HG03558 (cell line): Measurements from ENCODE around the gene GTF2A2.
"Not testable (repeated sequence)": the region's sequence is repeated elsewhere in the genome, so short reads cannot be mapped to it uniquely, and the experiment has no call there.

Source experiments
- ATAC-seq: cut with Tn5 transposase; IDR thresholded peaks from one replicate; pipeline ENCODE4 v1.9.1; 2021; ENCODE audit warnings: moderate number of reproducible peaks; ENCODE audit not compliant: unreplicated experiment; ENCODE audit errors: extremely low read depth

Gene GTF2A2

DNA sequence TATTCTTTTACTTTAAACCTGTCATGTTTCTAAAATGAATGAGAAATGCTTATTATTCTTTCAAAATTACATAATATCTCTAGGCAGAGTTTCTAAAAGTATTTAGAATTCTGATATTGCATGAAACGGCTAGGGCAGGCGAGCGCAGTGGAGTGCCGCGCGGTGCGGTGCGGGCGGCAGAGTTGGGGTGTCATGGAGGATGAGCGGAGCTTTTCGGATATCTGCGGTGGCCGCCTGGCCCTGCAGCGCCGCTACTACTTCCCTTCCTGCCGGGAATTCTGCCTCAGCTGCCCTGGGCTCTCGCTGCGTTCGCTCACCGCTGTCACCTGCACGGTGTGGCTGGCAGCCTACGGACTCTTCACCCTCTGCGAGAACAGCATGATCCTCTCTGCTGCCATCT, 19.2 kb upstream of the GTF2A2 start:
- no peak for ATAC-seq

DNA sequence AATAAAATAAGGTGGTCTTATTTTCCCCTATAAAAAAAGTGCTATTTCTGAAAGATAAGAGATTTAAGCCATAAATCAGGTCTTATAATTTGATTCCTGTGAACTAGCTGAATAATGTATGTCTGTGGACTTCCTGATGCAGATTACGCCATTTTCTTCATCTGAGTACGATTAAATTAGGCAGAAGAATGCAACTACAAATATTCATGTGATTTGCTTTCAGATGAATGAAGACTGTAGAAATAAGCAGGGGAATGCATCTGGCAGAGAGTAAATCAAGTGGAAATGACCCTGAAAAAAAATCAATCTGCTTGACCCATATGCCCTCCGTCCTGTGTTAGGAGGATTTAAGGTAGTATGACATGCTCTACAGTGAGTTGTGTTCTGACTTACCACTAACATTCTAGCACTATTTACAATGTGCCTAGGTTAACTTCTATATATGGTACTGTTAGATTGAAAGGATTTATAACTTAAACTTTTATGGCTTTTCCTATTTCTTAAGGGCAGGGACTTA, 17.1 kb upstream of the GTF2A2 start:
- no peak for ATAC-seq

DNA sequence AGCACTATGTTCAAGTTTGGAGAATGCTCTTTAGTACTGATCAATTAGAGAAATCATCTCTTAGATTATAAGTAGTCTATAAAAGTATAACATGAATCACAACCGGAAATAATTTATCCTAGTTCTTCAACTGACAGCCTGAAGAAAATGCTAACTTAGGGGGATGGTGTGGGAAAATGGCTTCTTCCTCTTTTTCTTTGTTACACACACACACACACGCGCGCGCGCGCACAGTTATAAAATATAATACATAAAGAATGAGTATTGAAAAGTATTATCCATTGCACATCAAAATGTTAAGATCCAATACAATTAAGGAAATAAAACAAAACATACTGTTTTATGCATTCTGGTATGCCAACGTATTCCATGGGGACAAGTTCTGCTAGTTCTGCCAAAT, 11.2 kb upstream of the GTF2A2 start:
- ATAC-seq = no peak

DNA sequence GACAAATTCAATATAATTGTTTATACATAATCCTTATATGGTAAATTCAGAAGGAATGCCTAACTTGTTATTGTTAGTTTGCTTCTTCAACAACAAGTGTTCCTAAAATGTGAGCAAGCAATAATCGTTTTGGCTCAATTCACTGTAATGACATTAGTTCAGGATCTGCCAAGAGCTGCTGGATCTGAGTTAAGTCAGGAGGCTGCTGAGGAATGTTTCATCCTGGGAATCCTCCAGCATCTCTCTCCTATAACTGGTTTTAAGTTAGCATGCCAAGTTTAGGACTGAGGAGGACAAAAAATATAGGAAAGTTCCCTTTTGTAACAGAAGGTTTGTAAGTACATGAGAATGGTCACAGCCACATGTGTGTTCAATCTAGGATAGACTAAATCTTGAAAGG, 4.9 kb upstream of the GTF2A2 start:
- no peak for ATAC-seq

DNA sequence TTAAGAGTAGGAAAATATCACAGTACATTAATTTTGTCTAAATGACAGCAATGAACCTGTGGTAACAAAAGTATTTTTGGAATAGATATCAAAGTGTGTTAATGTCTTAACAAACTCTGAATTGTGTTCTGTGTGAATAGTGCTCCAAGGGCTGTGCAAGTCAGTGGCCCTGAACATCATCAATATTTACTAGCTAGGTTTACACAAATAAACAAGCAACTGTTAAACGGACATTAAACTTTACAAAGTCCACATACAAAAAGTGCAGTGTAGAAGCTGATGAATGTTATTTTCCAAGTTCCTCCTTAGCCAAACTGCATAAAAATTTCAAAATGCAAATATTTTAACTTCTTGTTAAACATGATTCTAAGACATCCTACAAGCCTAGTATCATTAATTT, 2.1 kb upstream of the GTF2A2 start:
- ATAC-seq = no peak

DNA sequence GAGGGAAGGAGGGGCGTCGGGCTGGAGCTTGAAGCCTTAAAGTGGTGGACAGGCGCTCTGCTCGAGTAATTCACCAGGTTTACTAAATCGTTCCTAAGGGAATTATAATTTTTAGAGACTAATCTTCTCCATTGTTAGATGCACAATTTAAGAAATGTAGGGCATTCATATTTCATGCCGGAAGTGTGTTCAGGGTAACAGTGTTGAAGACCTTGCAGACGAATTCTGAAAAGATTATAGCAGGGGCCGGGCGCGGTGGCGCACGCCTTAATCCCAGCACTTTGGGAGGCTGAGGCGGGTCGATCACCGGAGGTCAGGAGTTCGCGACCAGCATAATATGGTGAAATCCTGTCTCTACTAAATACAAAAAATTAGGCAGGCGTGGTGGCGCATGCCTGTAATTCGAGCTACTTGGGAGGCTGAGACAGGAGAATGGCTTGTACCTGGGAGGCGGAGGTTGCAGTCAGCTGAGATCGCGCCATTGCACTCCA, 365 bp upstream of the GTF2A2 start:
- ATAC-seq = no peak

DNA sequence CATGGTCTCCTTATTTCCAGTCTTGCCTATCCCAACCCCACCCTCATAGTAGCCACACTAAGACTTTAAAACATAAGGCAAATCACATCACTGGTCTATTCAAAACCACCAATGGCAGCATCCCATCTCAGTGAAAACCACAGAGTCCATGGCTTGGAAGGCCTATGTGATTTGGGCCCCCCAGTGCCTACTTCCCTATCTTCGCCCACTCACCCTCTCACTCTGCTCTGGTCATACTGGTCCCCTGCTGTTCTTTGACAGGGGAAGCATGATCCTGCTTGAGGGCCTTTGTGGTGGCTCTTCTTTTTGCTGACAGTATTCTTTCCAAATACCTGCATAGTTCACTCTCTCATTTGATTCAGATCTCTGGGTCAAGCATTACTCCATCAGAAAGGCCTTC, 3.3 kb downstream of the GTF2A2 start:
- no peak for ATAC-seq

DNA sequence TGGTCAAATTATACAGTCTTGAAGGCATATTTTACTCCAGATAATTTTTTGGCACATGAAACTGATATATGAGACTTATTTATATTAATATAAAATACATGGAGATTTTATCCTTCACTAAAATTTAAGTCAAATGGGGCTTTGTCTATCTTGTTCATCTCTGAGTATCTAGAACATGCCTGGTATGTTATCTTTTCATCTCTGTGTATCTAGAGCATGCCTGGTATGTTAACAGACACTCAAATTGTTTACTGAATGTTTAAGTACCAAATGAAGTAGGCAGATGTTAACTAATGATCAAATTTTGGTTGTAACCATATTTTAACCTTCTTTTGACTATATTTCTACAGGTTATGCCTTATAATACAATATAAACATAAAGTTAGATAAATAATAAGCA, 7.7 kb downstream of the GTF2A2 start:
- ATAC-seq = no peak

DNA sequence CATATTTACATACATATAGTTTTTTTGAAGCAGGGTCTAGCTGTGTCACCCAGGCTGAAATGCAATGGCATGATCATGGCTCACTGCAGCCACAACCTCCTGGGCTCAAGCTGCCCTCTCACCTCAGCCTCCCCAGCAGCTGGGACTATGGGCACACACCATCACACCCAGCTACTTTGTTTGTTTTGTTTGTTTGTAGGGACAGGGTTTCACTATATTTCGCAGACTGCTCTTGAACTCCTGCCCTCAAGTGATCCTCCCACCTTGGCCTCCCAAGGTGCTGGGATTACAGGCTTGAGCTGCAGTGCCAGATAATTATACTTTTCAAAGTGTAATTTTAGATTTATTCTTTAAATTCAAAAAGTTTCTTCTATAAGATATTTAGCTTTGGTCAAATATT, 10.2 kb downstream of the GTF2A2 start:
- ATAC-seq = no peak

DNA sequence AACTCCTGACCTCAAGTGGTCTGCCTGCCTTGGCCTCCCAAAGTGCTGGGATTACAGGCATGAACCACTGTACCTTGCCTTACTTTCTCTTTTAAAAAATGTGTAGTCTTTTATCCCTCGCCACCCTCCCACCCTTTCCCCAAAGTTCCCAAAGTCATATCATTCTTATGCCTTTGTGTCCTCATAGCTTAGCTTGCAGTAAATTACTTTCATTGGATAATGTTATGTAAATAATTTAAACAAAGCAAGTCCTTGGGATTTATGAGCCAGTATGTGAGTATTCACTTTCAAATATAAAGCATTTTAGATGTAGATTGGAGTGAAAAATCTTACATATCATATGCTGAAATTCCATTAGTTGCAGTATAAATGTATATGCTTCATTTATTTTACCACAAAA, 11.0 kb downstream of the GTF2A2 start:
- ATAC-seq = no peak

DNA sequence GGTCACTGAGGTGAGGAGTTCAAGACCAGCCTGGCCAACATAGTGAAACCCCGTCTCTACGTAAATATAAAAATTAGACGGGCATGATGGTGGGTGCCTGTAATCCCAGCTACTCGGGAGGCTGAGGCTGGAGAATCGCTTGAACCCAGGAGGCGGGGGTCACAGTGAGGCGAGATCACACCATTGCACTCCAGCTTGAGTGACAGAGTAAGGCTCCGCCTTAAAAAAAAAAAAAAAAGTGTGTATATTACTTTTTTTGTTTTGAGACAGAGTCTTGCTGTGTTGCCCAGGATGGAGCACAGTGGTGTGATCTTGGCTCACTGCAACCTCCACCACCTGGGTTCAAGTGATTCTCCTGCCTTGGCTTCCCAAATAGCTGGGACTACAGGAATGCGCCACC, 11.5 kb downstream of the GTF2A2 start:
- ATAC-seq = not testable (repeated sequence)

DNA sequence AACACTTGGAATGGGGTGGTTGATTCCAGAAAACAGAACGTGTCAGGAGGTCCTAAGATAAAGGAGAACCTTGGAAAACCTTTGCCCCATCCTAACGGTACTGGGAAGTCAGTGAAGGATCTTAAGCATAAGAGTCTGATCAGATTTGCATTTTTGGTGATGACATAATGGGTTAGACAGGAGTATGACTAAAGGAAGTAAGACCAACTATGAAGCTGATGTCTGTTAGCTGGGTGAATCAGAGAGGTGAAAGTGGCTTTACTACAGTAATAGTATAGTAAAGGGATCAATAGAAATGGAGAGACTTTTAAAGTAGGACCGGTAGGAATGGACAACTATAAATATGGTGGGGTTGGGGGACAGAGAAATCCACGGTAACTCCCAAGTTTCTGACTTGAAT, 12.6 kb downstream of the GTF2A2 start:
- no peak for ATAC-seq

DNA sequence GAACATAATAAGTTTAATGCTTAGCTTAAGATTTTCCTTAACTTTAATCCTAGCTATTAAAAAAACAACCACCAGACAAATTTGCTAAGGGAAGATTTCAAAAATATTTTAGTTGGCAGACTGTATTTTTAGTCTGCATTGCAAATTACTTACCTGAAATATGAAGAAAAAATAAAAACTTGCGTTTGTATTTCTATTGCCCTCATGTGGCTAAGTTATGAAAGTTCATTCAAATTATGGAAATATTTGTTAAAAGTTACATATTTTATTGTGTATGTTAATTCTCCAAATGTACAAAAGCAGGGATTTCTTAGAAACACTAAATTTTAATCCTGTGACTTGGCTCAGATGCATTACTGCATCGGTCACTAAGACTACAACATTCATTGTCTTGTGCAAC, 15.0 kb downstream of the GTF2A2 start:
- no peak for ATAC-seq

DNA sequence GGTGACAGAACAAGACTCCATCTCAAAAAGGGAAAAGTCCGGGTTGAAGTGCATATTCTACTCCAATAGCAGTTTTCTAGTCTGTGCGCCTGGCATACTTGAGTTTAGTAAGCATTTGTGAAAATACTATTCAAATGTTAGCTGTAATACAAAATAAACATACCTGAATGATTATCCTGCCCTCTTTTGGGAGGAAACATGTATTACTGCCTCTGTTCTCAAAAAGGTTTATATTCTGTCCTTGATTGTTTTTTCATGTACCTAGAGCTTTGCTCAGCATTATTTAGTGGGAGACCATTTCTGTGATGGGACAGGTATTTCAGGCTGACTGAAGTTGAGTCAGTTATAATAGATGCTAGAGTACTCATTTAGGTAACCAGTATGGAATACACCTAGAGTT, 19.8 kb downstream of the GTF2A2 start:
- not testable (repeated sequence) for ATAC-seq

DNA sequence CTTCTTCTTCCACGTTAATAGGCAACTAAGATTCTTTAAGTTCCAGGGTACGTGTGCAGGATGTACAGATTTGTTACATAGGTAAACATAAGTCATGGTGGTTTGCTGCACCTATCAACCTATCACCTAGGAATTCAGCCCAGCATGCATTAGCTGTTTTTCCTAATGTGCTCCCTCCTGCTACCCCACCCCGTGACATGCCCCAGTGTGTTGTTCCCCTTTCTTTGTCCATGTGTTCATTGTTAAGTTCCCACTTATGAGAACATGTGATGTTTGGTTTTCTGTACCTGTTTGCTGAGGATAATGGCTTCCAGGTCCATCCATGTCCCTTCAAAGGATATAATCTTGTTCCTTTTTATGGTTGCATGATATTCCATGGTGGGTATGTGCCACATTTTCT, 21.1 kb downstream of the GTF2A2 start:
- ATAC-seq = no peak

DNA sequence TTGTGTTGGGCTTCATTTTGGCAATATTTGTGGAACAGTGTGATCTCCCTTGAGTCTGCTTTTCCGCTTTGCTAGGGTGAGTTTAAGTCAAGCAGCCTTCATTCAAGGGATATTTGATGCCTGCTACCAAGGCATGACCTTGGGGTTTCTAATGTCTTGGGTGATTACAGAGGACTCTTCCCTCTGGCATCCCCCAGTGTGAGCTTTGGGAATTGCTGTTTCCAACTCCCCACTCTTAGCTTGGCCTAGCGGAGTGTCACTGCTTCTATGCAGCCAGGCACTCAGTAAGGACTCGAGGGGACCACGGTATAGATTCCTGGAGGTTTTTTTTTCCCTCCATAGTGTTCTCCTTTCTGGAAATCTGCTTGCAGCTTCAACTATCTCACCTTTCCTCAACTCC, 24.6 kb downstream of the GTF2A2 start:
- no peak for ATAC-seq

DNA sequence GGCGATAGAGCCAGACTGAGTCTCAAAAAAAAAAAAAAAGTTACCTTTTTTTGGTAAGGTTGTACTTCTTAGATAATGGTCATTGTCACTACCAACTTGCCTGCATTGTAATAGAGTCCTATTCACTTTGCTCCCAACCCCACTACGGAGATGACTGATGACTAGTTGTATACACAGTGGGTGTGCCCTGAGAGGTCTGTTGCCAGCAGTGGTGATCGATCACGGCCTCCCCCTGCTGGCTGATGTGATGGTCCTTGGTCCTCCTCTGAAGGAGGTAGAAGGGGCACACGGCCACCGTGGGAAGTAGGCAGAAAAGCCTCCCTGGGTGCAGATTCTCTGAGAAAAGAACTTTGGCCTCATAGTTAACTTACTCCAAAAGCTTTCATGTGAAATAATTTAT, 35.0 kb downstream of the GTF2A2 start:
- peak; percentile 46 for ATAC-seq

DNA sequence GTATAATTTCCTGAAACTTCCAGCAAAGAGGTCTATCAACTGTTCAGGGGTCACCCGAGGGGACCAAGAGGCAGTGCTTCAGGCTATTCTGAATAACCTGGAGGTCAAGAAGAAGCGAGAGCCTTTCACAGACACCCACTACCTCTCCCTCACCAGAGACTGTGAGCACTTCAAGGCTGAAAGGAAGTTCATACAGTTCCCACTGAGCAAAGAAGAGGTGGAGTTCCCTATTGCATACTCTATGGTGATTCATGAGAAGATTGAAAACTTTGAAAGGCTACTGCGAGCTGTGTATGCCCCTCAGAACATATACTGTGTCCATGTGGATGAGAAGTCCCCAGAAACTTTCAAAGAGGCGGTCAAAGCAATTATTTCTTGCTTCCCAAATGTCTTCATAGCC, 38.9 kb downstream of the GTF2A2 start:
- no peak for ATAC-seq

DNA sequence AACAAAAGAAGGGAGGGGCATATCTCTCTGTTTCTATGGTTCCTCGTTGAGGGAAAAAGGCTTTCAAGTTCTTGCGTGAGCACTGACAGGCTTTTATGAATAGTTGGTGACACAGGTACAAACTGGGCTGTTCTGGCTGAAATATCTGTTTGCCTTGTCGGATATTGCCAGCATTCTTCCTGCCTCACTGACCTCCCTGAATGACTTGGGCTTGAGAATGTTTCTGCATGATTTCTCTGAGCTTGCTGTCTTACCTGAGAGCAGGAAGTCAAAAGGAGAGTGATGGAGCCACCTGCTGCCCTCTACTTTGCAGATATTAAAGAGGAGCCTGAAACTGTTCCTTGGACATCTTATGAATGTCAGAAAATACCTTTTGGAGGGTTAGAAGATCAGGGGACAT, 40.9 kb downstream of the GTF2A2 start:
- no peak for ATAC-seq

DNA sequence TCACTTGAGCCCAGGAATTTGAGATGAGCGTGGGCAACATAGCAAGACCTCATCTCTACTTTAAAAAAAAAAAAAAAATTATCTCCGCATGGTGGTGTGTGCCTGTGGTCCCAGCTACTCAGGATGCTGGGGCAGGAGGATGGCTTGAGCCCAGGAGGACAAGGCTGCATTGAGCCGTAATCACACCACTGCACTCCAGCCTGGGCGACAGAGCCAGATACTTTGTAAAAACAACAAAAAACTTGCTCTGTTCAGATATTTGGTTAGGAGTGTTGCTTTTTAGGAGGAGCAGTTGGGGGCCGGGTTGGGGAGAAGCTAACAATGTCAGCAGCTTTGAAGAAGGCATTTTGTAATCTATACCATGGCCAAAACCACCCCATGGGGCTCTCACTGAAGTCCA, 41.7 kb downstream of the GTF2A2 start:
- no peak for ATAC-seq

DNA sequence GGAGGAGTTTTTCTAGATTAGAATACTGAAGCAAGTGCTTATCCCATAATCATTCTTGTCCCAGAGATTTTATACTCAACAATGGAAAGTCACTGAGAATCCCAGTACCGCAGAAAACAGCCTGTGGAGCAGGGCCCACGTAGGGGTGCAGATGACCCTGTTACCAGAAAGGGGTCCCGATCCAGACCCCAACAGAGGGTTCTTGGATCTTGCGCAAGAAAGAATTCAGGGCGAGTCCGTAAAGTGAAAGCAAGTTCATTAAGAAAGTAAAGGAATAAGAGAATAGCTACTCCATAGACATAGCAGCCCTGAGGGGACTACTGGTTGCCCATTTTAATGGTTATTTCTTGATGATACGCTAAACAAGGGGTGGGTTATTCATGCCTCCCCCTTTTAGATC, 43.2 kb downstream of the GTF2A2 start:
- no peak for ATAC-seq

DNA sequence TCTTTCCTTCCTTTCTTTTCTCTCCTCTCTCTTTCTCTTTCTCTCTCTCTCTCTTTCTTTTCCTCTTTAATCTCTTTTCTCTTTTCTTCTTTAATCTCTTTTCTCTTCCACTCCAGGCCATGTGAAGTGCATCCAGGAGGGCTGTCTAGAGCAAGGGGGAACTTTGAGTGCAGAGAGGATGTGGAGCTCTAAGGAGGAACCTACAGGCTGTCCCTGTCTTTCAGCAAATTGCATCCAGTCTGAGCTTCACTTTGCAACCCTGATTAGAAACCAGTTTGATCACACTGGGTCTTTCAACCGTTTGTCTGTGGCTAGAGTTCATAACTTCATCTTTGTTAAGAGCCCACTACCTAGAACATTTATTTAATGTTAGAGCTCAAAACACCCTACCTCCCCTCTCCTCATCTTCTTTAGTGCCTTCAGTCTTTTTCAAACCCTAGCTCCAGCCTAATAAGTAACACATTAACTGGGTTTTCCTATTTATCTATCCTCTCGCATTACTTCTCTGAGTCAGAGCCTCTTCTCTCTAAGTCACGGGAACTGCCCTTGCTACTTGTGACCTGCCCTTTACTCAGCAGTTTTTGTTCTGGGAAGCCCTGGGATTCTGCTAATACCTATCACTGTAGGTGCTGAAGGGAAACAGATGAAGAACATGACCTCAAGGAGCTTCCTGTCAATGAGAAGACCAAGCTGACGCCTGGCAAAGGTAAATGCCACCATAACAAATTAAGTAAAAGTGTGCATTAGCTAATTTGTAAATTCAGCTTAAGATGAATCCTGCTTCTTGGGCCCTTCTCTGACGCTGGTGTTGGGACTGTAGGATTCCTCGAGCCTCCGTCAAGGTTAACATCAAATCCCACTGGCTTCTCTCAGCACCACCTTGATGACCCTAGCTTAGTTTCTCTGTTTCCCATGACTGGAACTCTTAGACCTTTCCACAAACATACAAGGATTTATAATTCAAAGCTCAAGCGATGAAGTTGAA, 45.7 kb downstream of the GTF2A2 start, which contains the start of gene GCNT3:
Gene GCNT3, plus strand, starts transcription at position 508 of the 985 bp plus-strand sequence. CDS start 6,456 bp downstream, outside the sequence.
- no peak for ATAC-seq
